ENCODE measurements around the gene CCDC12. TPM values are rescaled to one million over a fixed set of nuclear protein-coding genes. Genes with fewer than 3 reads are reported as not detected.

CCDC12 gene
- total RNA-seq, 1 experiment from 2014 or later: 33.1 TPM

DNA sequence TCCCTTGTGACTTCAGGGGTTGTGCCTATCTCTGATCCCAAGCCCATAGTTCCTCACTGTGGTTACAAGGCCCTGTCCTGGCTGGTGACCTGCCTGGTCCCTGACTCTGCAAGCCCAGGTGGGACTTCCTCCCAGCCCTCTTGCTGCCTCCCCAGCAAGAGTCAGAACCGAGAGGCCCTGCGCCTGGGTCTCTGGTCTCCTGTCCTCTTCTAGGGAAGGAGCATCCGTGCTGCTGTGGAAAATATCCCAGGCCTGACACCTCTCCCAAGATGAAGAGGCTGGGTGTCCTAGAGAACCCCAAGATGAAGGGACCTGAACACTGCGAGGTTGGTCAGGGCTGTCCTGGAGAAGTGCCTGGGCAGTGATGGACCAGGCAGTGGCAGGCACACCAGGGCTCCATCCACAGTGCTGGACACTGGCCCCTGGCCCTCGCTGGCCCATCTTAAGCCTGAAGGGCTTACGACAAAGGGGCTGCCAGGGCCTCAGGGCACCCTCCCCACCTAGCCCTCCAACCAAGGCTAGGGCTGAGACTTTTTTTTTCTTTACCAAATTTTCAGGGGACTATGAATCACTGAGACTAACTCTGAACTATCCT, 66.3 kb downstream of the CCDC12 start:
- no peak for DNase-seq (ENCODE audit: extremely low read depth, low read depth)

DNA sequence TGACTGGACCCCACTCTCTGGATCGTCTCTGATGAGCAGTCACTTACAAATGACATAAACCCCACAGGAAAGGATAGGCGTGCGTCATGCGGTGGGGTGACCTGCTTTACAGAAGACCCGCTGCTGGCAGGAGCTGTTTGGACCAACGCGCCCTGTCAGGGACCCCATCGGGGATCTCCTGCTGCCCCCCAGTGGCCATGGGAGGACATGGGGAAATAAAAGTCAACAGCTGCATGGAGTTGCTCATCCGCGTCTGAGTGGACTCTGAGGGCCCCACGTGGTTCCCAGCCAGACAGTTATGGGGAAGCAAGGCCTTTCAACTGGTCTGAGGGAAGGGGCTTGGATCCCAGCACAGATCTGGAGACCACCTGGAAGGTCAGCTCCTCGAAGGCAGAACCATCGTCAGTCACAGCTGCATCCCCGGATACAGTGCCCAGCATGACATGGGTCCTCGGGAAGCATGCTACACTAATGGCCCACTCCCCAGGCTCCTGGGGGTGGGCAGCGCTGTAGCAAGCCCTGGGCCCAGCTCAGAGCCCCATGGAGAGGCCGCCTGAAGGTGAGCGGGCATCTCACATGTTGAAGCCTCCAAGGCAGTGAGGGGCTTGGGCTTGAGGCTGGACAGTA, 66.9 kb downstream of the CCDC12 start:
- DNase-seq (ENCODE audit: extremely low read depth, low read depth): peak; percentile 69

DNA sequence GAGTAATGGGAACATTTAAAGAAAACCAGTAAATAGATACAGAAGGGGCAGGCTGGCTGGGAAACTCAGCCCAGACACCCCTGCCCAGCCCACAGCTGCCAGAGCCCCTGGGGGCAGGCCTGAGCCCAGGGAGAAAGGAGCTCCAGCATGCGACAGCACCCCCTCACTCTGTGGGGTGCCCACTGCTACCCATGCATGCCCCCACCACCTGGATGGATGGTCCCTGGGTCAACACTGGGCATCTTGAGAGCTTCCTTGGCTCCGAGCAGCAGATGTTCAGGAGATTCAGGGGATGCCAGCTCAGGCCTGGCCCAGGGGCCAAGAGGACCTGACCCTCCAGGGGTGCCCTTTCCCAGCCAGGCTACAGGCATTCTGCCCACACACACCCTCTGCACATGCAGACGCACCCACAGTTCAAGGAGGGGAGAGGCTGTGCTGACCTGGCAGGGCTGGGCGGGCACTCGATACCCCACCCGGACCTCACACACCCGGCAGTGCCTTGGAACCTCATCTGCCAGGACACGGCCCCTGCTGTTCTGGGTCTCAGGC, 67.5 kb downstream of the CCDC12 start:
- no peak for DNase-seq (ENCODE audit: extremely low read depth, low read depth)

DNA sequence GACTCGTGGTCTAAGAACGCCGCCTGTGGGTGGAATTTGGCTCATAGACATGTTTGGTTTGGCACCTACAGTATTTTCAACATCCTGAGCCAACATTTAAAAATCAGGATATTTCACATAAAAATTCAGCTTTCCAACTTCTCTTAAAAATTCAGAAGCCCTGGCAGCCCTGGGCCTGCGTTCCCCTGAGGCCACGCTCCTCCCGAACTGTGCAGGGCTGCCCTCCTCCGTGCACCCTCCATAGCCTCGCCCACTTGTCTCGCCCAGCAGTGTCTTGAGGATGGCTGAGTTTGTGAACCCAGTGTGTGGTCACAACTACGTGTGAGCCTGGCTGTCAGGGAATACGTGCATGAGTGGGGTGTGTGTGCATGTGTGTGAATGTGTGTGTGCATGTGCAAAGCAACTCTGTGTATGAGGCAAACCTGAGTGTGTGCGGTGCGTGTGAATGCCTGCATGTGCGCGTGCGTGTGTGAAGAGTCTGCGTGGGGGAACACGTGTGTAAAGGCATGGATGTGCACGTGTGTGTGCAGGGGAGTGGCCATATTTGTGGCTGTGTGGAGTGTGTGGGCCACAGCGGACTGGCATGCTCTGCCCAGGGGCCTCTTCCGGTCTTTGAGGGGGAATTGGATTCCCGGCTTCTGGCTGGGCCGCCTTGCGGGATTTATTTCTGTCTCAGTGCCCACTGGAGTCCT, 68.1 kb downstream of the CCDC12 start:
- DNase-seq (ENCODE audit: extremely low read depth, low read depth): no peak

DNA sequence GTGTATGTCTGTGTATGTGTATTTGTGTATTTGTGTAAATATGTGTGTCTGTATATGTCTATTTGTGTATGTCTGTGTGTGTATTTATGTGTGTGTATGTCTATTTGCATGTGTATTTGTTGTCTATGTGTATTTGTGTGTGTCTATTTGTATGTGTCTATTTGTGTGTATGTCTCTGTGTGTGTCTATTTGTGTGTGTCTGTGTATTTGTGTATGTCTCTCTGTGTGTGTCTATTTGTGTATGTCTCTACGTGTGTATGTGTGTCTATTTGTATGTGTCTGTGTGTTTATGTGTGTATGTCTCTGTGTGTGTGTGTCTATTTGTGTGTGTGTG, 68.6 kb downstream of the CCDC12 start:
- DNase-seq (ENCODE audit: extremely low read depth, low read depth): no peak

DNA sequence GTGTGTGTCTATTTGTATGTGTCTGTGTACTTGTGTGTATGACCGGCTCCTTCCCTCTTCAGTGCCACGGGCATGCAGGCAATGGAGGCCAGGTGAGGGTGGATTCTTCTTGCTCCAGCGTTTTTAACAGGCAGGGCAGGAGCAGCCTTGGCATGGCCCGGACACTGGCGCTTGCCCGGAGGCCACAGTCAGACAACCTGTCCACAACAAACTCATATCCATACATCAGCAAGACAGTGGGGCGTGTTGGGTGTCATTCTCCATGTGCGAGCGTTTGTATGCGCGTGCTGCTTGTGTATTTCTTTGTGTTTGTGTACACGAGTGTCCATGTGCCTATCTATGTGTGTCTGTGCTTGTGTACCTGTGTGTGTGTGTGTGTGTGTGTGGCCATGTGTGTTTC, 69.3 kb downstream of the CCDC12 start:
- DNase-seq (ENCODE audit: extremely low read depth, low read depth): no peak

DNA sequence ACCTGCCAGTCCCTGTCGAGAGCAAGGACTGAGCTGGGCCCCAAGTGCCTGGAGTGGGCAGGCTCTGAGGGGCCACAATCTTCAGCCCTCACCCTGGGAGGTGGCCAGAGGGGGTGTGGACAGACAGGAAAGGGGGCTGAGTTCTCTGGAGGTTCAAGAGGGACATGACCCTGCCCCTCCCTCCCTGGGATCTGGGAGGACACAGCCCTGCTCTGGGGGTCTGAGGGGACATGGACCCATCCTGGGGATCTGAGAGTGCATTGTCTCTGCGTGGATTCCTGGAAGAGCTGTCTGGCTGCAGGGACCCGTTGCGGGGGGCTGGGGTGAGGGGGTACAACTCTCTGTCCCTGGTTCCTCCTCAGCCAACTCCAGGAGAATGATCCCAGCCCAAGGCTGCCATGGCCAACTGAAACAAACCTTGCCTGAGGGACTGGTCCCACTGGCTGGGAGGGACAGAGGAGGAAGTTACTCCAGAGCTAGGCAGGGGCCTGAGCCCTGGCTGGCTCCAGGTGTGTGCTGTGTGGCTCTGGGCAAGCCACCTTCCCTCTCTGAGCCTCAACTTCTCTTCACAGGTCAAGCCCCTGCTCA, 70.0 kb downstream of the CCDC12 start:
- no peak for DNase-seq (ENCODE audit: extremely low read depth, low read depth)

DNA sequence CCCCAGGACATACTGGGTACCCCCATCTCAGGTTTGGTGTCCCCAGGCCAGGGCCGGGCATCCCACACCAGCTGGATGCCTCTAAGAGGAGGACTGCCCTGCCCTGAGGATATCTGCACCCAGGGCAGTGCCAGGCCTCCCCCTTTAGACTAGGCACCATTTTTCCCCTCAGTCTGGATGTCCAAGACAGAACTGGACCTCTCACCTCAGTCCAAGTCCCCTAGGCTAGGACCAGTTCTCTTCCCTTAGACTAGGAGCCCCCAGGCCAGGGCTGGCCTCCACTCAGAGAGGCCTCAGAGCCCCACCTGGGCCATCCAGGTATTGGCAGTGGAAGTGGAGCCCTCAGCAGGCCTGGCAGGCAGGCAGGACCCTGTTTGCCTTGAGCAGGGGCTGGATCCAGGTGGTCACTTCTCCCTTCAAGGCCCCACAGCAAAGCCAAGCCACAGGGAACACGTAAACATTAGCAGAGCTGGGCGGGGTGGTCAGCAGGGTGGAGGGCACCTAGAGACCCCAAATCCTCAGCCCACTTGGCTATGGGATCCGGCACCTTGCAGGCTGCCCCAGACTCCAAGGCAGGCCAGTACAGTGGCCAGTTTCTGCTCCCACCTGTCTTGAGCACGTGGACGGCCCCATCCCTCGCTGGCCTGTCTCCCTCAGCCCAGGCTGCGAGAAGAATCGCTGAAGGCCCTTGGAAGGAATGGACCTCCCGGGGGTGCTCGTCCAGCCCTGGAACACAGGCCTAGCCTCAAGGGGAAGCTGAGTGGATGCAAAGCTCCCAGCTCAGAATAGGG, 70.7 kb downstream of the CCDC12 start:
- no peak for DNase-seq (ENCODE audit: extremely low read depth, low read depth)

DNA sequence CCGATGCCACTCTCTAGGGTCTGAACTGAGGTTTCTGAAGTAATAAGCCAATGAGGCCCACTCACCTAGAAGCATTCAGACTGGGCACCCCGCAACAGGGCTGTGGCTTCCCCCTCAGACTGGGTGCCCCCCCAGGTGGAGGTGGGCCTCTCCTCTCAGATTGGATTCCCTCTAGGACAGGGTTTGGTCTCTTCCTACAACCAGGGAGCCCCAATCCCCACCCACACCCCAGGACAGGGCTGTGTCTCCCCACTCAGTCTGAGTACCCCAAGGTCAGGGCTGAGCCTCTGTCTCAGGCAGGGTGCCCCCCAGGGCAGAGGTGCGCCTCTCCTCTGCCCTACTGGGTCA, 71.4 kb downstream of the CCDC12 start:
- DNase-seq (ENCODE audit: extremely low read depth, low read depth): no peak

DNA sequence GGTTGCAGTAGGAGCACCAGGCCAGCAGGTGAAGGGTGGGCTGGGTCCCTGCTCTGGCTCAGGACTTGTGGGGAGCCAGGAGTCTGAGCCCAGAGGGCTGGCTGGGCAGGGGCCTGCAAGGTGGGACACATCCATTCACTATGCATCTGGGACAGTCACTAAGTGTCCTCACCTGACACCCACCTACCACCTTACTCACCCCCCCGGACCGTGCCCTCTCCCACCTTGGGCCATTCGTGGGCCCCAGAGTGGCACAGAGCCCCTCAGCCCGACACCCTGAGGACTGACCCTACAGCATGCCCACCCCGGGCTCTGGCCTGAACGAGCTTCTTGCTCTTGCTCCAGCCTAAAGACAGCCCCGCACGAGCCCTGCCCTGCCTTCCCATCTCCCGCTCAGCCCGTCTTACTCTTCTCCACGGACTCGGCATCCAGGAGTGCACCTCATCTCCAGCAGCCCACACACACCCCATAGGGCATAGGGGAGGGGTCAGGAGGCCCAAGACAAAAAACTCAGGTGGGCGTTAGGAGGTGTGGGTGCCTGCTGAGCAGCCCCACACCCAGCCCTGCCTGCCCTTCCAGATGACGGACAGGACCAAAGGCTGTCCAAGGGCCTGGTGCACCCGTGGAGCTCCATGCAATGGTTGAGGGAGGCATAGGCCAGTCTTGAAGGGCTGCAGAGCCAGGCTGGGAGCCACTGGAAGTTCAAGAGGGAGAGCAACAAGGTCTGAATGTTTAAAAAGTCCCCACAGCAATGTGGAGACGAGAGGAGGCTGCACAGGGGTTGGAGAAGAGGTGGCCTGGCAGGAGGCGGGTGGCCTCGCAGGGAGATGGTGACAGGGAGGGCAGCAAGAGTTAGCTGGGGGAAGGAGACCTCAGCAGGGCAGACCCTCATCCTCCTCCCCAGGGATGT, 72.0 kb downstream of the CCDC12 start:
- no peak for DNase-seq (ENCODE audit: extremely low read depth, low read depth)

DNA sequence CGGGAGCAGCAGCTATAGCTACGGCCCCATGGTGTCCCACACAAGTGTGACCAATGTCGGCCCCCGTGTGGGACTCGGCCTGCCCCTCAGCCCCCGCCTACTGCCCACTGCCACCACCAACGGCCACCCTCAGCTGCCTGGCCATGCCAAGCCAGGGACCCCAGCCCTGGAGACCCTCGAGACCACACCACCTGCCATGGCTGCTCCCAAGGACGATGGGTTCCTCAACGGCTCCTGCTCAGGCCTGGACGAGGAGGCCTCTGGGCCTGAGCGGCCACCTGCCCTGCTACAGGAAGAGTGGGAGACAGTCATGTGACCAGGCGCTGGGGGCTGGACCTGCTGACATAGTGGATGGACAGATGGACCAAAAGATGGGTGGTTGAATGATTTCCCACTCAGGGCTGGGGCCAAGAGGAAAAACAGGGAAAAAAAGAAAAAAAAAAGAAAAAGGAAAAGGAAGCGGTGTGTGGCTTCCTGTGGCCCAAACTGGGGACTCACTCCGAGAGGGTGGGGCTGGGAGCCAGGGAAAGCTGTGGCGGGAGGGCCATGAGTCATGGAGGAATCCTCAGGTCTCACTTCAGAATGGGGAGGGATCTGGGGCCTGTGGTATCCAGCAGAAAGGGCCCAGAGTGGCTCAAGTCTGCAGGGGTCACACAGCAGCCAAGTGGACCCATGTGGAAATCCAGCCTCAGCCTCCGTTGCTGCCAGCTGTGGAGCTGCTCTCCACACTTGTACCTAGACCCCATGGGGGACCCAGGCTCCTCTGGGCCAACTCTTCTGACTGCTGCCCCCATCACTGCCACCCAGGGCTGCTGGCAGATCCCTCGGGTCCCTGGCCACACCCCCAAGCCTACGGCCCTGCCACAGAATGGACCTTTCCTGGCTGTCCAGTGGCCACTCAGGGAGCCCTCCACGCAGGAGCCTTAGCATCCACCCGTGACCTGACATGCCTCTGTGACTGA, 72.9 kb downstream of the CCDC12 start:
- DNase-seq (ENCODE audit: extremely low read depth, low read depth): no peak

DNA sequence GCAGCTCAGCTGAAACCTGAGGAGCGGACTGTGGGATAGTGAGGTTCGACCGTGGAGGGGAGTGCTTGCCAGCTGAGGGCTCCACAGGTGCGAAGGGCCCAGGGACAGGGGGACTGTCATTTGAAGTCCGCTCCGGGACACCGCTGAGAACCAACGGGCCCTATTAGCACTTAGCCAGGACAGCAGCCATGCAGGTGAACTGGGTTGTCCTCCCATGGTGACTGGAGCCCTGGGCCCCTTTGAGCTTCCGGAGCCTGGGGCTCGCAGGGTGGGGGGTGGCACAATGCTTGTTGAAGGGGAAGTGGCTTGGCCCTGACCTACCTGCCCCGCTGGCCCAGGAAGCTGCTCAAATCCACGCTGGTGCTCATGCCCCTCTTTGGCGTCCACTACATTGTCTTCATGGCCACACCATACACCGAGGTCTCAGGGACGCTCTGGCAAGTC, 74.3 kb downstream of the CCDC12 start:
- DNase-seq (ENCODE audit: extremely low read depth, low read depth): no peak

DNA sequence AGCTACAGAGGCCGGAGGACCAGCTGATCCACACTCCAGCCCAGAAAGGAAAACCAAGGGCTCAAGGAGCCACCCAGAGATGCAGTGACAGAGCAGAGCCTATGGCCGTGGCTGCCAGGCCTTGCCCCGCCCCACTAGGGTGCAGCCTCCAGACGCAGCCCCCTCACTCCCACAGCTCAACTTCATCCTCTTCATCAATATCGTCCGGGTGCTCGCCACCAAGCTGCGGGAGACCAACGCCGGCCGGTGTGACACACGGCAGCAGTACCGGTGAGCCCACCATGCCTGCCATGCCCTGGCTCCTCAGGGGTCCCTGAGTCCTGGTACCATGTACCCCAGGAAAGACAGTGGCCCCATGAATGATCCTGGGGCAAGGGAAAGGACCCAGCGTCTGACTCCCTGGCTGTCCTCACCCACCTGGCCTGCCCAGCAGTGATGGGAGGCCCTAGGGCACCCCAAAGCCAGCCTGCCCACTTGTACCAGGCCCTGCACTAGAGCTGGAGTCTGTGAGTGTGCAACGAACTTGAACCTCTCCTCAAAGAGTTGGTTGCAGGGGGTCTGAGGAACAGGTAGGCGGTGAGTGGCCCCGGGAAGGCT, 74.9 kb downstream of the CCDC12 start:
- DNase-seq (ENCODE audit: extremely low read depth, low read depth): no peak

DNA sequence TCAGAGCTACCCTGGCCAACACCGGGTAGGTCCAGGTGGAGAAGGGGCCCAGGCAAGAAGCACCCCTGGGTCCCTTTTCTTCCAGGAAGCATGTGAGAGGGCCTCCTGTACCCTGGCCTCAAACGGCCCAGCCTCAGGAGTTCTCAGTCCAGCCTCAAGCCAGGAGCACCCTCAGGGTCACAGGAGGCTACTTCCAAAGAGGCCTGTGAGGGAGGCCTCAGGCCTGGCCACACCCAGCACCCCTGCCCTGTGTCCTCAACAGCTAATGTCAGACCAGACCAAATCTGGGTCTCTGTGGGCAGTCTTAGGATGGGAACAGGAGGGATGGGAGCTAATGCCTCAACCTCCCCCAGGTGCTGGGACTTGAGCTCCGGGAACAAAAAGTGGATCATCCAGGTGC, 75.5 kb downstream of the CCDC12 start:
- DNase-seq (ENCODE audit: extremely low read depth, low read depth): no peak

DNA sequence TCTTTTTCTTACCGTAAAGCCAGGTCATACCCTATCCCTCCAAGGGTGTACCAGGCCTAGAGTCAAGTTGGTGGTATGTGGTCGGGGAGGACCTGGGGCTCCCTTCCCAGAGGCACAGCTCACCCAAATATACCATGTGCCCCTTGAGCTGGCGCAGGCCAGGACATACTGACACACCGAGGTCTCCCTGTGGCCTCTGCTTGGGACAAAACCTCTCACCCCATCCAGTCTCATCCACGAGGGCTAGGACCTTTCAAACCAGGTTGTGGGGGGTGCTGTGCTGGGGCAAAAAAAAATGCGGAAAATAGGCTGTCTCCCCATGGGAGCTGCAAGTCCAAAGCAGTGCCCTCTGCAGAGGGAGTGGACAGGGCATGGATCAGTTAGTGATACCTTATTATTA, 76.2 kb downstream of the CCDC12 start:
- no peak for DNase-seq (ENCODE audit: extremely low read depth, low read depth)

DNA sequence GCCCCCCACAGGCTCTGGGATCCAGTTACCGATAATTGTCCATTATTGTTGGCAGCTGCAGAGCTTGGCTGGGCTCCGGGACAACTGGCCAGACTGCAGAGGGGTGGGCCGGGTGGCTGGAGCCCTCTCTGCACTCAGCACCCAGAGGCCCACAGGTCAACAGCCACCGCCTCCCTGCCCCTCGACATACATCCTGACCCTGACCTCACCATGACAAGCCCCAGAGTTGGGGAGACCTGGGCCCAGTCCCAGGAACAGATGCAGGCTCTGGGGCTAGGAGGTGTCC, 76.6 kb downstream of the CCDC12 start:
- DNase-seq (ENCODE audit: extremely low read depth, low read depth): no peak

DNA sequence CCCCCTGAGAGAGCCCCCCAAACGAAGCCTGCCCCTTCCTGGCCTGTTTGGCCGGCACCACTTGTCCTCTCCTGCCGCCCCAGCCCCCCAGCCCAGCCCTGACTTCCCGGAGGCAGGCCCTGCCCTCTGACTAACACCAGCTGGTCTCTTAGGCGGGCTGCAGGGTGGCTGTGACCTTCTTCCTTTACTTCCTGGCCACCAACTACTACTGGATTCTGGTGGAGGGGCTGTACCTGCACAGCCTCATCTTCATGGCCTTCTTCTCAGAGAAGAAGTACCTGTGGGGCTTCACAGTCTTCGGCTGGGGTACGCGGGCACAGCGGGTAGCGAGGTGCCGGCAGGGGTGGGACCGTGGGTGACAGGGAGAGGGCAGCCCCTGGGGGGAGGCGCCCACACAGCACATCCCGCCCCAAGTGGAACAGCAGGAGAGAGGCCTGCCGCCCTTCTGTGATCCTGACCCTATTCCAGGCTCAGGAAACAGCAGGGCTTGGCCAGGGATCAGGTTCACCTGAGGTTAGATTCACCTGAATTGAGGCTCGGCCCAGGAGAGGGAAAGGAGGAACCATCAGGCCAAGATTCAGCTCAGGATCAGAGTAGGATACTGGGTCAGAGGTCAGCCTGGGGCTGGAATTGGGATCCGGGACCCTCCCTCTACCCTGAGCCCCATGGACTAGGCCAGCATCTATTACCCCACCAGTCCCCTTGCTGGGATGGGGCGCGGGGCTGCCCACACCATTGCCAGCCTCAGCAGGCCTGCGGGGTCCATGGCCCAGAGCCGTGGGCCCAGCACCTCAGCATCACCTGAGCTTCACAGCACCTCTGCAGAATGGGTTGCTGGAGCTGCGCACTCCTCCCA, 77.2 kb downstream of the CCDC12 start:
- DNase-seq (ENCODE audit: extremely low read depth, low read depth): no peak
